H1 (cell line): ENCODE data around the gene KLHL29.
"Not testable (repeated sequence)": the region's sequence is repeated elsewhere in the genome, so short reads cannot be mapped to it uniquely, and the experiment has no call there.

ENCODE experiments used
- BRCA1 ChIP-seq: IDR thresholded peaks from 2 replicates; pipeline ENCODE4 v1.6.1; 2012; ENCODE audit warnings: low read depth, low read length, improper control_type of control experiment
- EZH2 ChIP-seq: fragments of 200-600 bp; sonication (generic); IDR thresholded peaks from 2 replicates; pipeline ENCODE4 v1.7.1; 2012; ENCODE audit warnings: low read depth, mild to moderate bottlenecking, moderate library complexity, low read length, inconsistent platforms; ENCODE audit not compliant: severe bottlenecking
- HDAC2 ChIP-seq, 2 experiments: fragments of 300-600 bp in 1 of 2; sonication (generic) in 1 of 2; IDR thresholded peaks; 2 replicates each; pipeline ENCODE4 v1.6.1; 2011 to 2012; ENCODE audit warnings: low read depth in 2 of 2, low read length in 2 of 2, mild to moderate bottlenecking in 2 of 2, moderate library complexity in 2 of 2, borderline replicate concordance in 1 of 2, inconsistent platforms in 1 of 2
- MAFK ChIP-seq: IDR thresholded peaks from 2 replicates; pipeline ENCODE4 v1.6.1; 2012; ENCODE audit warnings: low read depth, mild to moderate bottlenecking, improper control_type of control experiment, low read length
- NRF1 ChIP-seq: IDR thresholded peaks from 2 replicates; pipeline ENCODE4 v1.6.1; 2011; ENCODE audit warnings: mild to moderate bottlenecking, low read depth, low read length, improper control_type of control experiment
- POLR2A ChIP-seq, 2 experiments: IDR thresholded peaks; 1 replicate in 1 of 2; 2 replicates in 1 of 2; pipeline ENCODE4 v1.6.1; 2011; ENCODE audit warnings: low read depth in 2 of 2, low read length in 2 of 2, mild to moderate bottlenecking in 2 of 2; ENCODE audit errors: control extremely low read depth in 1 of 2
- POLR2AphosphoS5 ChIP-seq: IDR thresholded peaks from 2 replicates; pipeline ENCODE4 v1.6.1; 2011; ENCODE audit warnings: low read depth, low read length
- RFX5 ChIP-seq: IDR thresholded peaks from 2 replicates; pipeline ENCODE4 v1.6.1; 2011; ENCODE audit warnings: low read depth, low read length, improper control_type of control experiment, borderline replicate concordance
- SIN3A ChIP-seq, 2 experiments: IDR thresholded peaks in 1 of 2; conservative IDR thresholded peaks in 1 of 2; 2 replicates each; pipeline ENCODE4 v1.6.1; 2011 to 2012; ENCODE audit warnings: low read length in 2 of 2, improper control_type of control experiment in 1 of 2, low read depth in 1 of 2, mild to moderate bottlenecking in 1 of 2
- SP1 ChIP-seq: IDR thresholded peaks from 2 replicates; pipeline ENCODE4 v1.6.1; 2011; ENCODE audit warnings: low read depth, low read length
- TAF1 ChIP-seq: IDR thresholded peaks from 2 replicates; pipeline ENCODE4 v1.6.1; 2011; ENCODE audit warnings: mild to moderate bottlenecking, low read depth, low read length
- TF ChIP-seq, protein P1 (sequence below): IDR thresholded peaks from 2 replicates; pipeline ENCODE4 v1.6.1; 2012; ENCODE audit warnings: low read length, inconsistent platforms
- TF ChIP-seq, protein P2 (sequence below), 3 experiments: IDR thresholded peaks; 1 replicate in 2 of 3; 2 replicates in 1 of 3; pipeline versions ENCODE4 v1.5.1 to v1.6.1; 2011; ENCODE audit warnings: low read length in 3 of 3, mild to moderate bottlenecking in 3 of 3, inconsistent platforms in 2 of 3, low read depth in 1 of 3, moderate library complexity in 1 of 3; ENCODE audit not compliant: insufficient read depth in 1 of 3; ENCODE audit errors: control extremely low read depth in 1 of 3
- TF ChIP-seq, protein P3 (sequence below): IDR thresholded peaks from 2 replicates; pipeline ENCODE4 v1.6.1; 2011; ENCODE audit warnings: low read length, improper control_type of control experiment

- TF ChIP-seq, protein P1, sequence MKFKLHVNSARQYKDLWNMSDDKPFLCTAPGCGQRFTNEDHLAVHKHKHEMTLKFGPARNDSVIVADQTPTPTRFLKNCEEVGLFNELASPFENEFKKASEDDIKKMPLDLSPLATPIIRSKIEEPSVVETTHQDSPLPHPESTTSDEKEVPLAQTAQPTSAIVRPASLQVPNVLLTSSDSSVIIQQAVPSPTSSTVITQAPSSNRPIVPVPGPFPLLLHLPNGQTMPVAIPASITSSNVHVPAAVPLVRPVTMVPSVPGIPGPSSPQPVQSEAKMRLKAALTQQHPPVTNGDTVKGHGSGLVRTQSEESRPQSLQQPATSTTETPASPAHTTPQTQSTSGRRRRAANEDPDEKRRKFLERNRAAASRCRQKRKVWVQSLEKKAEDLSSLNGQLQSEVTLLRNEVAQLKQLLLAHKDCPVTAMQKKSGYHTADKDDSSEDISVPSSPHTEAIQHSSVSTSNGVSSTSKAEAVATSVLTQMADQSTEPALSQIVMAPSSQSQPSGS = not testable (repeated sequence)
- TF ChIP-seq, protein P2, sequence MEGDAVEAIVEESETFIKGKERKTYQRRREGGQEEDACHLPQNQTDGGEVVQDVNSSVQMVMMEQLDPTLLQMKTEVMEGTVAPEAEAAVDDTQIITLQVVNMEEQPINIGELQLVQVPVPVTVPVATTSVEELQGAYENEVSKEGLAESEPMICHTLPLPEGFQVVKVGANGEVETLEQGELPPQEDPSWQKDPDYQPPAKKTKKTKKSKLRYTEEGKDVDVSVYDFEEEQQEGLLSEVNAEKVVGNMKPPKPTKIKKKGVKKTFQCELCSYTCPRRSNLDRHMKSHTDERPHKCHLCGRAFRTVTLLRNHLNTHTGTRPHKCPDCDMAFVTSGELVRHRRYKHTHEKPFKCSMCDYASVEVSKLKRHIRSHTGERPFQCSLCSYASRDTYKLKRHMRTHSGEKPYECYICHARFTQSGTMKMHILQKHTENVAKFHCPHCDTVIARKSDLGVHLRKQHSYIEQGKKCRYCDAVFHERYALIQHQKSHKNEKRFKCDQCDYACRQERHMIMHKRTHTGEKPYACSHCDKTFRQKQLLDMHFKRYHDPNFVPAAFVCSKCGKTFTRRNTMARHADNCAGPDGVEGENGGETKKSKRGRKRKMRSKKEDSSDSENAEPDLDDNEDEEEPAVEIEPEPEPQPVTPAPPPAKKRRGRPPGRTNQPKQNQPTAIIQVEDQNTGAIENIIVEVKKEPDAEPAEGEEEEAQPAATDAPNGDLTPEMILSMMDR (IDR thresholded peaks at IDR 0.05; ENCODE audit: control extremely low read depth in 1 of 3, insufficient read depth in 1 of 3, low read depth in 1 of 3, low read length in 3 of 3) = not testable (repeated sequence)
- TF ChIP-seq MAFK; POLR2A (IDR thresholded peaks at IDR 0.05; ENCODE audit: control extremely low read depth in 1 of 2, low read depth in 2 of 2, low read length in 2 of 2); TAF1; HDAC2 (IDR thresholded peaks at IDR 0.05; ENCODE audit: borderline replicate concordance in 1 of 2, low read depth in 2 of 2, low read length in 2 of 2); SIN3A (conservative IDR thresholded peaks at IDR 0.05 in 1 of 2, IDR thresholded peaks at IDR 0.05 in 1 of 2; ENCODE audit: low read depth in 1 of 2, low read length in 2 of 2); NRF1; BRCA1; POLR2AphosphoS5; EZH2; SP1; RFX5: not testable (repeated sequence)
- TF ChIP-seq, protein P3, sequence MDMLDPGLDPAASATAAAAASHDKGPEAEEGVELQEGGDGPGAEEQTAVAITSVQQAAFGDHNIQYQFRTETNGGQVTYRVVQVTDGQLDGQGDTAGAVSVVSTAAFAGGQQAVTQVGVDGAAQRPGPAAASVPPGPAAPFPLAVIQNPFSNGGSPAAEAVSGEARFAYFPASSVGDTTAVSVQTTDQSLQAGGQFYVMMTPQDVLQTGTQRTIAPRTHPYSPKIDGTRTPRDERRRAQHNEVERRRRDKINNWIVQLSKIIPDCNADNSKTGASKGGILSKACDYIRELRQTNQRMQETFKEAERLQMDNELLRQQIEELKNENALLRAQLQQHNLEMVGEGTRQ = not testable (repeated sequence)
These were observed 6.3 kb downstream of the KLHL29 start for GRCh38 chr2:23391237-23391736.
